Fibroblast of skin of scalp (primary cell): Measurements from ENCODE around the gene VWA8.
"Not testable (repeated sequence)": the region's sequence is repeated elsewhere in the genome, so short reads cannot be mapped to it uniquely, and the experiment has no call there.

Source experiments
- DNase-seq: peaks from one replicate; pipeline ENCODE4 v3.0.0-alpha.2; 2013

Gene VWA8

GRCh38 chr13:41579168-41579567 lies 381.7 kb downstream of the VWA8 start:
- DNase-seq = no peak

DNA sequence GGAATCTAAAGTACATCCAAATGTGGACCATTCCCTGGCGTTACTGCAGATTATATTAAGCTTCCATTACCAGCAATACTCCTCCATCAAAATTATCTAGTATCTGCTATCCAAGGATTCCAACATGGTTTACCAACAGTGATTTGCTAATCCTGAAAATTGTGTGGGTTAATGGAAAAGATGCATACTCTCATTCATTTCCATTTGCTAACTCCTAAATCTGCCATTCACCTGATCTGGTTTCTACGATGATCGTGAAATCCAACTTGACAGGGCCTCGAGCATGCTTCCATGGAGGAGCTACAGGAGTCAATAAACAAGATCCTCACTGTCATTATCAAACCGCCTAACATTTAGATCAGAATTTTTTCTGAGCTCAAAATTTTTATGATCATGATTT lies 382.5 kb downstream of the VWA8 start:
- DNase-seq = no peak

DNA sequence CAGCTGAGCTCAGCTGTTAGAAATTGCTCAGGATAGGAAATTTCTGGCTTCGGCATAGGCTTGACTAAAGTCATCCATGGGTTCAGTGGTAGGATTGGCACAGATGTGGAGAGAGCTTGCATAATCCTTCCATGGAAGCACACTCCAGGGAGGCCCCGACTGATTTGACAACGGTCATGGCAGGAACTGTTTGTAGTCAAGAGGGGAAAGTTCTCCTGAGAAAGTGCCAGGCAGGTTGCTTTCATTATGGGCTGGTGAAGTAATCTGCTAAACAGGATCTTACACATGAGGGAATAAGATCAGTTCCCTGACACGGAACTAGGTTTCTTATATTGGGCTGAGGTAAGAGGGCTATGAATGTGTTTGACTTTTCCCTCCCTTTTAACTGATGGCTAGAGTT lies 383.5 kb downstream of the VWA8 start:
- peak; percentile 32 for DNase-seq

- not testable (repeated sequence) for DNase-seq
Measured at GRCh38 chr13:41573640-41574039, 387.3 kb downstream of the VWA8 start.

DNA sequence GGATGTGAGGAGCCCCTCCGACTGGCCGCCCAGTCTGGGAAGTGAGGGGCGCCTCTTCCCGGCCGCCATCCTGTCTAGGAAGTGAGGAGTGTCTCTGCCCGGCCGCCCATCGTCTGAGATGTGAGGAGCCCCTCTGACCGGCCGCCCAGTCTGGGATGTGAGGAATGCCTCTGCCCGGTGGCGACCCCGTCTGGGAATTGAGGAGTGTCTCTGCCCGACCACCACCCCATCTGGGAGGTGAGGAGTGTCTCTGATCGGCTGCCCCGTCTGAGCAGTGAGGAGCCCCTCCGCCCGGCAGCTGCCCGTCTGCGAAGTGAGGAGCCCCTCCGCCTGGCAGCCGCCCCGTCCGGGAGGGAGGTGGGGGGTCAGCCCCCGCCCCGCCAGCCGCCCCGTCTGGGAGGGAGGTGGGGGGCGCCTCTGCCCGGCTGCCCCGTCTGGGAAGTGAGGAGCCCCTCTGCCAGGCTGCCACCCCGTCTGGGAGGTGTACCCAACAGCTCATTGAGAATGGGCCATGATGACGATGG lies 389.0 kb downstream of the VWA8 start:
- DNase-seq = not testable (repeated sequence)

DNA sequence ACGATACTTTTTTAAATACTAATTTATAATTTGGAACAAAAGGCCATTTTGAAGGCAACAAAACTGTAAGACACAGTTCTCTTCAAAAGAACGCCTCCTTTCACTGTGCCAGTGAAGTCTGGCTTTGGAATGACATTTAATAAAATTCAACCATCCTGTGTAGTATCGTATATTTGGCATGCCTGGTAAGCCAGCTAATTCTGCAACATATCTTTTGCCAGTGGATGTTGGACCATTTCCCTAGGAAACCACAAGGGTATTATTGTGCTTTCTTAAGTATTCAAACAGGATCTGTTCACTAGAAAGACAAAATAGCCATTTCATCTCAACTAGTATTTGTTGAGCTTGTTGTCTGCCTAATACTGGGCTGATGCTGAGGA lies 391.9 kb downstream of the VWA8 start:
- peak; percentile 61 for DNase-seq

- no peak for DNase-seq
Measured at GRCh38 chr13:41568143-41568971, 392.6 kb downstream of the VWA8 start.

DNA sequence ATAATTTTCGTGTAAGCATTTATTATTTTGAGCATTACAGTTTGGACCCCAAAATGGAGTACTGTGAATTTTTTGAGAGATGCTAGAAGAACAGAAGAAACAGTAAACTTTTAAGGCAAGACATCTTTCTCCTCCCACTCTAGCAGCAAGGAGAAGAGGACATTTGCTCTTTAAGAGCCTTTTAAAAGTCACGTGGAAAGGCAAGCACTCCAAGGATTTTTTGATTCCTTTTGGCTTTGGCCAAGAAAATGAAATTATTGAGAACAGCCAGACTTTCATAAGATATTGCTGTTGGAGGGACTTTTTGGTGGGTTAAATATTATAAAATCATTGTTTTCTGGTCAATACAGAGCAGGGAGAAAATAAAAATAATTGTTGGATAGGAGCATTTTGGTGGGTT lies 393.5 kb downstream of the VWA8 start:
- no peak for DNase-seq

- no peak for DNase-seq
Measured at GRCh38 chr13:41565846-41566245, 395.1 kb downstream of the VWA8 start.

- peak; percentile 94 for DNase-seq
Measured at GRCh38 chr13:41565216-41565615, 395.7 kb downstream of the VWA8 start.

GRCh38 chr13:41563984-41564365 lies 396.9 kb downstream of the VWA8 start:
- no peak for DNase-seq

DNA sequence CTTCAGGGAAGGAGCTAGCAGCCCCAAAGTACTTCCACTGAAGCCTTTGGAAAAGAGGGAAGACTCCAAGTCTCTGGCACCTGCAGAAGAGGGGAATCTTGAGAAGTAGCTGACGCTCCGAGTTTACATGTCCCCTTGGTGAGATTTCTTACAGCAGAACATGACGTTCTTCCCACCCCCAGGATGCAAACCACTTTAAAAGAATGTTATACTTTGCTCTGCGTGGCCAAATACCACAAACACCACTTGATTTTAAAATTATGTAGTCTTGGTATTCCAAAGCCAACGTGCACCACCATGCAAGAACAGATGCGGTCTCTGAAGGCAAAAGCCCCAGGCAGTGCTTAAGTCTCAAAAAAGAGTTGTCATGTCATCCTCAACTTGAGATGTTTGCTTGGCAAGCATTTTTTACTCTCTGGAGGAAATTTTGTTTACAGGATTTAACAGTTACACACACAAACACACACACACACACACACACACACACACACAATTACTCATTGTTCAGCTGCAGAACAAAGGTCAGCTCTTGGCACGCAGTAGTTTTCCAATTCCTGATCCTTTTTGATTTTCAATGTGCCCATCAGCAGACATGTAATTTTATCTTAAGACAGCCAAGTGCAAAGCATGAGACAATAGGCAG lies 397.4 kb downstream of the VWA8 start:
- DNase-seq = peak; percentile 72

GRCh38 chr13:41562541-41563178 lies 398.2 kb downstream of the VWA8 start:
- DNase-seq = no peak

GRCh38 chr13:41562083-41562482 lies 398.8 kb downstream of the VWA8 start:
- peak; percentile 87 for DNase-seq

DNA sequence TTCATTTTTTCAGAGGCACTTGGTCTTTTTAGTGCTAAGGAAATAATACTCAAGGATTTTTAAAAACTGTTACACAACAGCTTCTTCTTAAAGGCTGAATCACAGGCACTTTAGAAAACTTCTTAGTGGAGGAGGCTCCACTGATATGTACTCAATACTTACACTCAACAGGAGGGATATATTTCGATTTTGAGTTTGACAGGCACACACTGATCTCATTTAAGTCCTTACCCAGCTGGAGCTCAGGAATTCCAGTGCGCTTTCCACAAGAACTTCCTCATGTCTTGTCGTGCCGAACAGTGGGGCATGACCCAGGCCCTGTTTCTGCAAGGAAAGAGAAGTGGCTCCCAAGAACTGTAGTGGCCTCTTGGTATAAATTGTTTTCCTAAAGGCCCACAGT lies 399.7 kb downstream of the VWA8 start:
- DNase-seq = peak; percentile 74

- DNase-seq = no peak
Measured at GRCh38 chr13:41558781-41559560, 401.9 kb downstream of the VWA8 start.

- no peak for DNase-seq
Measured at GRCh38 chr13:41557719-41558118, 403.2 kb downstream of the VWA8 start.

GRCh38 chr13:41554626-41555386 lies 406.1 kb downstream of the VWA8 start:
- no peak for DNase-seq

GRCh38 chr13:41554180-41554579 lies 406.7 kb downstream of the VWA8 start:
- no peak for DNase-seq

- no peak for DNase-seq
Measured at GRCh38 chr13:41552031-41552430, 408.9 kb downstream of the VWA8 start.

DNA sequence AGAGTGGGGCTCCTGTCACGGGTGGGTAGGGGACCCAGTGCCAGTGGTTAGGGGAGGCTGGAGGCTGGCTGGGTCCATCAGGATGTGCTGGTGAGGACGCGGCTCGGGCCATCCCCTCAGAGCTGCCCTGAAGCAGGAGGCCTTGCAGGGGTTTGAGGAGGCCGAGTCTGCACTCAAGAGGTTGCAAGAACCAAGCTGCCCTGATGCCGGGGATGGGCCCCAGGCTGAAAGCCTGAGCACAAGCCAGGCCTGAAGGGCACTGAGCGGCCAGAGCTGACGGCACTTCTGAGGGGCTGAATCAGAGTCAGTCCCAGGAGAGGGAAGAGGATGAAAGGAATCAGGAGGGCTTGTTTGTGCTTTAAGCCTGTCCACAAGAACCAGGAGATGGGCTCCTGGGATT lies 410.6 kb downstream of the VWA8 start:
- DNase-seq = no peak

DNA sequence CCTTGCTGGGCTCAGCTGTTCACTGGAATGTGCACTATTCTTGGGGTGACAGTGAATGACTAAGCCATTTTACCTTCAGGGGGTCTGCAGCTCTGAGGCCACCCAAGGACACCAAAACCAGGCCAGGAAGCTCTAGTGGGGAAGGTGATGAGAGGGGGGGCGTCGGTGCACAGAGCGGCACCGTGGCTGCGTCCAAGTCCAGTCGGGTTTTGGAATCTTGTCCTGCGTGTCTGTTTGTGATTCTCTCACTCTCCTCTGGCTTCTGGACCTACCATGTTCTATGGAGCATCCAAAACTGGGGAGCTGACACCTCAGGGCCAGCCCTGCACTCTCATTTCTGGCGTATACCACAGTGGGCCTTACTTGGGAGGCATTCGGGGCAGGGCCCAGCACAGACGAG lies 411.4 kb downstream of the VWA8 start:
- no peak for DNase-seq
